ENCODE results near the gene RNF187.

The RNF187 gene

DNA sequence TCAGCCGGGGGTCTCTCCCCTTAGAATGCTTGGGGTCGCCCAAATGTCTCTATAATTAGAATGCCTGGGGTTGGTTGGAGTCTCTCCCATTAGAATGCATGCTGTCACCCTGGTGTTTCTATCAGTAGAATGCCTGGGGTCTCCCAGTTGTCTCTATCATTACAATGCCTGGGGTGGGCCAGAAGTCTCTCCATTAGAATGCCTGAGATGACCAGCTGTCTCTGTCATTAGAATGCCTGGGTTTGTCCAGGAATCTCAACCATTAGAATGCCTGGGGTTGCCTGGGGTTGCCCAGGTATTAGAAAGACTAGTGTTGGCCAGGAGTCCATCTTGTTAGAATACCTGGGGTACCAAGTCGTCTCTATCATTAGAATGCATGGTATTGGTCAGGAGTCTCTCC is 51.6 kb downstream of the RNF187 start:
- TF ChIP-seq, protein P1, sequence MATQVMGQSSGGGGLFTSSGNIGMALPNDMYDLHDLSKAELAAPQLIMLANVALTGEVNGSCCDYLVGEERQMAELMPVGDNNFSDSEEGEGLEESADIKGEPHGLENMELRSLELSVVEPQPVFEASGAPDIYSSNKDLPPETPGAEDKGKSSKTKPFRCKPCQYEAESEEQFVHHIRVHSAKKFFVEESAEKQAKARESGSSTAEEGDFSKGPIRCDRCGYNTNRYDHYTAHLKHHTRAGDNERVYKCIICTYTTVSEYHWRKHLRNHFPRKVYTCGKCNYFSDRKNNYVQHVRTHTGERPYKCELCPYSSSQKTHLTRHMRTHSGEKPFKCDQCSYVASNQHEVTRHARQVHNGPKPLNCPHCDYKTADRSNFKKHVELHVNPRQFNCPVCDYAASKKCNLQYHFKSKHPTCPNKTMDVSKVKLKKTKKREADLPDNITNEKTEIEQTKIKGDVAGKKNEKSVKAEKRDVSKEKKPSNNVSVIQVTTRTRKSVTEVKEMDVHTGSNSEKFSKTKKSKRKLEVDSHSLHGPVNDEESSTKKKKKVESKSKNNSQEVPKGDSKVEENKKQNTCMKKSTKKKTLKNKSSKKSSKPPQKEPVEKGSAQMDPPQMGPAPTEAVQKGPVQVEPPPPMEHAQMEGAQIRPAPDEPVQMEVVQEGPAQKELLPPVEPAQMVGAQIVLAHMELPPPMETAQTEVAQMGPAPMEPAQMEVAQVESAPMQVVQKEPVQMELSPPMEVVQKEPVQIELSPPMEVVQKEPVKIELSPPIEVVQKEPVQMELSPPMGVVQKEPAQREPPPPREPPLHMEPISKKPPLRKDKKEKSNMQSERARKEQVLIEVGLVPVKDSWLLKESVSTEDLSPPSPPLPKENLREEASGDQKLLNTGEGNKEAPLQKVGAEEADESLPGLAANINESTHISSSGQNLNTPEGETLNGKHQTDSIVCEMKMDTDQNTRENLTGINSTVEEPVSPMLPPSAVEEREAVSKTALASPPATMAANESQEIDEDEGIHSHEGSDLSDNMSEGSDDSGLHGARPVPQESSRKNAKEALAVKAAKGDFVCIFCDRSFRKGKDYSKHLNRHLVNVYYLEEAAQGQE (IDR thresholded peaks at IDR 0.05; ENCODE audit: insufficient read depth in 1 of 2, low read depth in 2 of 2, low read length in 2 of 2), result no peak

DNA sequence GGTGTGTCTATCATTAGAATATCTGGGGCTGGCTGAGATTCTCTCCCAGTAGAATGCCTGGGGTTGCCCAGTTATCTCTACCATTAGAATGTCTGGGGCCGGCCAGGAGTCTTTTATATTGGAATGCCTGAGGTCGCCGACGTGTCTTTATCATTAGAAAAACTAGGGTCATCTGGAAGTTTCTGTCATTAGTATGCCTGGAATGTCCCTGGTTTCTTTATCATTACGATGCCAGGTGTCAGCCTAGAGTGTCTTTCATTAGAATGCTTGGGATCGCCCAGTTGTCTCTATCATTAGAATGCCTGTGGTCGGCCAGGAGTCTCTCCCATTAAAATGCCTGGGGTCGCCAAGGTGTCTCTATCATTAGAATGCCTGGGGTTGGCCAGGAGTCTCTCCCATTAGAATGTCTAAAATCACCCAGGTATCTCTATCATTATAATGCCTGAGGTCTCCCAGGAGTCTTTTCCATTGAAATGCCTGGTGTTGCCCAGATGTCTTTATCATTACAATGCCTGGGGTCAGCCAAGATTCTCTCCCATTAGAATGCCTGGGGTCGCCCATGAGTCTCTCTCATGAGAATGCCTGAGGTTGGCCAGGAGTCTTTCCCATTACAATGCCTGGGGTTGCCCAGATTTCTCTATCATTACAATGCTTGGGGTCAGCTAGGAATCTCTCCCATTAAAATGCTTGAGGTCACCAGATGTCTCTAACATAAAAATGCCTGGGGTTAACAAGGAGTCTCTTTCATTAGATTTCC is 53.2 kb downstream of the RNF187 start:
- TF ChIP-seq SIN3A (IDR thresholded peaks at IDR 0.05; ENCODE audit: borderline replicate concordance, insufficient read depth, low read length), result no peak
- TF ChIP-seq TAF1 (IDR thresholded peaks at IDR 0.05; ENCODE audit: borderline replicate concordance, insufficient read depth, low read length), result no peak
- no peak for TF ChIP-seq POLR2AphosphoS5 (IDR thresholded peaks at IDR 0.05; ENCODE audit: low read depth, low read length)
- TF ChIP-seq FOXP2 (optimal IDR thresholded peaks at IDR 0.05; ENCODE audit: borderline replicate concordance, extremely low read depth, extremely low read length, insufficient read depth), result no peak
- TF ChIP-seq, protein P1 (IDR thresholded peaks at IDR 0.05; ENCODE audit: insufficient read depth in 1 of 2, low read depth in 2 of 2, low read length in 2 of 2), result no peak

DNA sequence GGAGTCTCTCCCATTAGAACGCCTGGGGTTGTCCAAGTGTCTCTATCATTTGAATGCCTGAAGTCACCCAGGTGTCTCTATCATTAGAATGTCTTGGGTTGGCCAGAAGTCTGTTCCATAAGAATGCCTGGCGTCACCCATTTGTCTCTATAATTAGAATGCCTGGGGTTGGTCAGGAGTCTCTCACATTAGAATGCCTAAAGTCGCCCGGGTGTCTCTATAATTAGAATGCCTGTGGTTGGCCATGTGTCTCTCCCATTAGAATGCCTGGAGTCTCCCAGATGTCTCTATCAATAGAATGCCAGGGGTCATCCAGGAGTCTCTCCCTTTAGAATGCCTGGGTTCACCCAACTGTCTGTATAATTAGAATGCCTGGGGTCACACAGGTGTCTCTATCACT is 54.5 kb downstream of the RNF187 start:
- no peak for TF ChIP-seq FOXP2 (optimal IDR thresholded peaks at IDR 0.05; ENCODE audit: borderline replicate concordance, extremely low read depth, extremely low read length, insufficient read depth)
- no peak for TF ChIP-seq TAF1 (IDR thresholded peaks at IDR 0.05; ENCODE audit: borderline replicate concordance, insufficient read depth, low read length)
- TF ChIP-seq SIN3A (IDR thresholded peaks at IDR 0.05; ENCODE audit: borderline replicate concordance, insufficient read depth, low read length), result no peak
- TF ChIP-seq, protein P1 (IDR thresholded peaks at IDR 0.05; ENCODE audit: insufficient read depth in 1 of 2, low read depth in 2 of 2, low read length in 2 of 2), result no peak
- no peak for TF ChIP-seq POLR2AphosphoS5 (IDR thresholded peaks at IDR 0.05; ENCODE audit: low read depth, low read length)

DNA sequence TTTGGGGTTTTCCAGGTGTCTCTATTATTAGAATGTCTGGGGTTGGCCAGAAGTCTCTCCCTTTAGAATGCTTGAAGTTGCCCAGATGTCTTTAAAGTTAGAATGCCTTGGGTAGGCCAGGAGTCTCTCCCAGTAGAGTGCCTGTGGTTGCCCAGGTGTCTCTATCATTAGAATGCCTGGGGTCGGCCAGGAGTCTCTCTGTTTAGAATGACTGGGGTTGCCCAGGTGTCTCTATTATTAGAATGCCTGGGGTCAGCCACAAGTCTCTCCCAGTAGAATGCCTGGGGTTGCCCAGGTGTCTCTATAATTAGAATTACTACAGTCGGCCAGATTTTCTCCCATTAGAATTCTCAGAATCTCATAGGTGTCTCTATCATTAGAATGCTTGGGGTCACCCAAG is 55.2 kb downstream of the RNF187 start:
- no peak for TF ChIP-seq FOXP2 (optimal IDR thresholded peaks at IDR 0.05; ENCODE audit: borderline replicate concordance, extremely low read depth, extremely low read length, insufficient read depth)
- TF ChIP-seq POLR2AphosphoS5 (IDR thresholded peaks at IDR 0.05; ENCODE audit: low read depth, low read length), result no peak
- TF ChIP-seq TAF1 (IDR thresholded peaks at IDR 0.05; ENCODE audit: borderline replicate concordance, insufficient read depth, low read length), result no peak
- TF ChIP-seq, protein P1 (IDR thresholded peaks at IDR 0.05; ENCODE audit: insufficient read depth in 1 of 2, low read depth in 2 of 2, low read length in 2 of 2), result no peak
- no peak for TF ChIP-seq SIN3A (IDR thresholded peaks at IDR 0.05; ENCODE audit: borderline replicate concordance, insufficient read depth, low read length)

DNA sequence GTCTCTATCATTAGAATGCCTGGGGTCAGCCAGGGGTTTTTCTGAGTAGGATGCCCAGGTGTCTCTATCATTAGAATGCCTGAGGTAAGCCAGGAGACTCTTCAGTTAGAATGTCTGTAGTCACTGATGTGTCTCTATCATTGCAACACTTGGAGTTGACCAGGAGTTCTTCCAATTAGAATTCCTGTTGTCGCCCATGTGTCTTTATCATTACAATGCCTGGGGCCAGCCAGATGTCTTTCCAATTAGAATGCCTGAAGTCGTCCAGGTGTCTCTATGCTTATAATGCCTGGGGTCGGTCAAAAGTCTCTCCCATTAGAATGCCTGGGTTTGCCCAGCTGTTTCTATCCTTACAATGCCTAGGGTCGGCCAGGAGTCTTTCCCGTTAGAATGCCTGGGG is 55.8 kb downstream of the RNF187 start:
- TF ChIP-seq TAF1 (IDR thresholded peaks at IDR 0.05; ENCODE audit: borderline replicate concordance, insufficient read depth, low read length) (no peak), POLR2AphosphoS5 (IDR thresholded peaks at IDR 0.05; ENCODE audit: low read depth, low read length) (no peak), SIN3A (IDR thresholded peaks at IDR 0.05; ENCODE audit: borderline replicate concordance, insufficient read depth, low read length) (no peak), FOXP2 (optimal IDR thresholded peaks at IDR 0.05; ENCODE audit: borderline replicate concordance, extremely low read depth, extremely low read length, insufficient read depth) (no peak)
- TF ChIP-seq, protein P1 (IDR thresholded peaks at IDR 0.05; ENCODE audit: insufficient read depth in 1 of 2, low read depth in 2 of 2, low read length in 2 of 2), result no peak

Data from PFSK-1 (cell line).